Uterus (tissue), 2 donors: ENCODE measurements around the gene C18orf63.

ENCODE experiments used
- CTCF ChIP-seq, 4 experiments: fragments of 200-600 bp in 2 of 4; fragments of 450-650 bp in 2 of 4; sonication (generic) in 2 of 4; IDR thresholded peaks; one replicate each; pipeline ENCODE4 v1.5.1; 2016 to 2019; ENCODE audit warnings: antibody characterized with exemption in 4 of 4, mild to moderate bottlenecking in 2 of 4, moderate library complexity in 1 of 4
- POLR2A ChIP-seq, 2 donors: fragments of 450-650 bp; IDR thresholded peaks; one replicate each; pipeline ENCODE4 v1.6.1; 2016; ENCODE audit warnings: antibody characterized with exemption in 2 of 2, mild to moderate bottlenecking in 1 of 2, moderate library complexity in 1 of 2

- no peak for TF ChIP-seq POLR2A (IDR thresholded peaks at IDR 0.05)
- no peak for TF ChIP-seq CTCF (IDR thresholded peaks at IDR 0.05)
Observed at GRCh38 chr18:74290021-74290420, 25.6 kb upstream of the C18orf63 start.
